Liver (tissue), 3 donors: ENCODE data around the gene LSM4.

Source experiments
- EGR1 ChIP-seq, 2 donors: IDR thresholded peaks; 2 replicates each; pipeline ENCODE4 v1.6.1; 2016 to 2018; ENCODE audit warnings: antibody characterized with exemption in 2 of 2, low read depth in 2 of 2
- GABPA ChIP-seq, 2 donors: IDR thresholded peaks in 1 of 2; conservative IDR thresholded peaks in 1 of 2; 2 replicates each; pipeline ENCODE4 v1.6.1; 2016; ENCODE audit warnings: antibody characterized with exemption in 2 of 2, mild to moderate bottlenecking in 1 of 2, moderate library complexity in 1 of 2
- JUND ChIP-seq, 2 donors: IDR thresholded peaks; 2 replicates each; pipeline ENCODE4 v1.6.1; 2016; ENCODE audit warnings: antibody characterized with exemption in 2 of 2
- MAX ChIP-seq: IDR thresholded peaks from 2 replicates; pipeline ENCODE4 v1.6.1; 2016; ENCODE audit warnings: antibody characterized with exemption
- RAD21 ChIP-seq, 2 donors: IDR thresholded peaks; 2 replicates each; pipeline ENCODE4 v1.6.1; 2016; ENCODE audit warnings: antibody characterized with exemption in 2 of 2, mild to moderate bottlenecking in 2 of 2
- REST ChIP-seq: IDR thresholded peaks from 2 replicates; pipeline ENCODE4 v1.6.1; 2016; ENCODE audit warnings: antibody characterized with exemption, mild to moderate bottlenecking
- SP1 ChIP-seq: IDR thresholded peaks from 2 replicates; pipeline ENCODE4 v1.6.1; 2018; ENCODE audit warnings: antibody characterized with exemption, mild to moderate bottlenecking
- TAF1 ChIP-seq: conservative IDR thresholded peaks from 2 replicates; pipeline ENCODE4 v1.6.1; 2016; ENCODE audit warnings: antibody characterized with exemption, mild to moderate bottlenecking
- YY1 ChIP-seq: IDR thresholded peaks from 2 replicates; pipeline ENCODE4 v1.6.1; 2016; ENCODE audit warnings: antibody characterized with exemption, mild to moderate bottlenecking
- TF ChIP-seq, protein P1 (sequence below): fragments of 150-350 bp; IDR thresholded peaks from 2 replicates; pipeline ENCODE4 v1.5.1; 2017; ENCODE audit warnings: improper control_type of control experiment, low read depth, low read length; ENCODE audit not compliant: missing input control
- TF ChIP-seq, protein P2 (sequence below): IDR thresholded peaks from 2 replicates; pipeline ENCODE4 v1.6.1; 2016; ENCODE audit warnings: antibody characterized with exemption
- donor health status: healthy.
- donor health status: healthy.

- TF ChIP-seq, protein P1, sequence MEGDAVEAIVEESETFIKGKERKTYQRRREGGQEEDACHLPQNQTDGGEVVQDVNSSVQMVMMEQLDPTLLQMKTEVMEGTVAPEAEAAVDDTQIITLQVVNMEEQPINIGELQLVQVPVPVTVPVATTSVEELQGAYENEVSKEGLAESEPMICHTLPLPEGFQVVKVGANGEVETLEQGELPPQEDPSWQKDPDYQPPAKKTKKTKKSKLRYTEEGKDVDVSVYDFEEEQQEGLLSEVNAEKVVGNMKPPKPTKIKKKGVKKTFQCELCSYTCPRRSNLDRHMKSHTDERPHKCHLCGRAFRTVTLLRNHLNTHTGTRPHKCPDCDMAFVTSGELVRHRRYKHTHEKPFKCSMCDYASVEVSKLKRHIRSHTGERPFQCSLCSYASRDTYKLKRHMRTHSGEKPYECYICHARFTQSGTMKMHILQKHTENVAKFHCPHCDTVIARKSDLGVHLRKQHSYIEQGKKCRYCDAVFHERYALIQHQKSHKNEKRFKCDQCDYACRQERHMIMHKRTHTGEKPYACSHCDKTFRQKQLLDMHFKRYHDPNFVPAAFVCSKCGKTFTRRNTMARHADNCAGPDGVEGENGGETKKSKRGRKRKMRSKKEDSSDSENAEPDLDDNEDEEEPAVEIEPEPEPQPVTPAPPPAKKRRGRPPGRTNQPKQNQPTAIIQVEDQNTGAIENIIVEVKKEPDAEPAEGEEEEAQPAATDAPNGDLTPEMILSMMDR, result no peak
- TF ChIP-seq TAF1 (no peak), GABPA (IDR thresholded peaks at IDR 0.05 in 1 of 2, conservative IDR thresholded peaks at IDR 0.05 in 1 of 2) (no peak), EGR1 (IDR thresholded peaks at IDR 0.05; ENCODE audit: low read depth in 2 of 2) (no peak), SP1 (no peak), RAD21 (IDR thresholded peaks at IDR 0.05) (no peak), MAX (no peak), YY1 (no peak), REST (no peak), JUND (IDR thresholded peaks at IDR 0.05) (no peak)
- TF ChIP-seq, protein P2, sequence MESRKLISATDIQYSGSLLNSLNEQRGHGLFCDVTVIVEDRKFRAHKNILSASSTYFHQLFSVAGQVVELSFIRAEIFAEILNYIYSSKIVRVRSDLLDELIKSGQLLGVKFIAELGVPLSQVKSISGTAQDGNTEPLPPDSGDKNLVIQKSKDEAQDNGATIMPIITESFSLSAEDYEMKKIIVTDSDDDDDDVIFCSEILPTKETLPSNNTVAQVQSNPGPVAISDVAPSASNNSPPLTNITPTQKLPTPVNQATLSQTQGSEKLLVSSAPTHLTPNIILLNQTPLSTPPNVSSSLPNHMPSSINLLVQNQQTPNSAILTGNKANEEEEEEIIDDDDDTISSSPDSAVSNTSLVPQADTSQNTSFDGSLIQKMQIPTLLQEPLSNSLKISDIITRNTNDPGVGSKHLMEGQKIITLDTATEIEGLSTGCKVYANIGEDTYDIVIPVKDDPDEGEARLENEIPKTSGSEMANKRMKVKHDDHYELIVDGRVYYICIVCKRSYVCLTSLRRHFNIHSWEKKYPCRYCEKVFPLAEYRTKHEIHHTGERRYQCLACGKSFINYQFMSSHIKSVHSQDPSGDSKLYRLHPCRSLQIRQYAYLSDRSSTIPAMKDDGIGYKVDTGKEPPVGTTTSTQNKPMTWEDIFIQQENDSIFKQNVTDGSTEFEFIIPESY, result no peak
Observed at GRCh38 chr19:18289471-18290301, 33.2 kb downstream of the LSM4 start.
